Hepatocyte (in vitro differentiated cells): ENCODE data around the gene SNX20. TPM values are rescaled to one million over a fixed set of nuclear protein-coding genes. Genes with fewer than 3 reads are reported as not detected.

Source experiments
- DNase-seq: peaks from one replicate; pipeline ENCODE4 v3.0.0-alpha.2; 2016; ENCODE audit warnings: low spot score
- H2AFZ ChIP-seq: fragments of 200-600 bp; sonication (generic); 2 replicates; pipeline ENCODE4 v1.6.0; 2016; ENCODE audit warnings: antibody characterized with exemption, mild to moderate bottlenecking
- H3K27ac ChIP-seq: fragments of 200-600 bp; sonication (generic); 2 replicates; pipeline ENCODE4 v1.5.1; 2016; ENCODE audit warnings: mild to moderate bottlenecking
- H3K27me3 ChIP-seq: fragments of 200-600 bp; sonication (generic); 2 replicates; pipeline ENCODE4 v1.6.1; 2016
- H3K36me3 ChIP-seq: fragments of 200-600 bp; sonication (generic); replicated peaks from 2 replicates; pipeline ENCODE4 v1.5.1; 2016; ENCODE audit warnings: low read depth; ENCODE audit not compliant: insufficient read depth
- H3K4me1 ChIP-seq: fragments of 200-600 bp; sonication (generic); 2 replicates; pipeline ENCODE4 v1.5.1; 2016; ENCODE audit warnings: mild to moderate bottlenecking, moderate library complexity; ENCODE audit not compliant: insufficient read depth
- H3K4me2 ChIP-seq: fragments of 200-600 bp; sonication (generic); 2 replicates; pipeline ENCODE4 v1.6.0; 2016
- H3K4me3 ChIP-seq: fragments of 200-600 bp; sonication (generic); 2 replicates; pipeline ENCODE4 v1.5.1; 2016; ENCODE audit warnings: mild to moderate bottlenecking
- H3K79me2 ChIP-seq: fragments of 200-600 bp; sonication (generic); 2 replicates; pipeline ENCODE4 v1.6.0; 2017; ENCODE audit warnings: mild to moderate bottlenecking
- H3K9me2 ChIP-seq: fragments of 200-600 bp; sonication (generic); replicated peaks from 2 replicates; pipeline ENCODE4 v1.6.0; 2017; ENCODE audit warnings: mild to moderate bottlenecking; ENCODE audit not compliant: insufficient read depth
- H3K9me3 ChIP-seq: fragments of 200-600 bp; sonication (generic); 2 replicates; pipeline ENCODE4 v1.5.1; 2016; ENCODE audit warnings: low read depth, mild to moderate bottlenecking
- H4K20me1 ChIP-seq: fragments of 200-600 bp; sonication (generic); 2 replicates; pipeline ENCODE4 v1.6.0; 2016; ENCODE audit warnings: mild to moderate bottlenecking; ENCODE audit not compliant: insufficient read depth, poor library complexity, severe bottlenecking
- EZH2 ChIP-seq: fragments of 200-600 bp; sonication (generic); IDR thresholded peaks from 2 replicates; pipeline ENCODE4 v1.6.1; 2016; ENCODE audit warnings: antibody characterized with exemption, mild to moderate bottlenecking, borderline replicate concordance
- EZH2phosphoT487 ChIP-seq: fragments of 200-600 bp; sonication (generic); IDR thresholded peaks from one replicate; pipeline ENCODE4 v1.6.1; 2018; ENCODE audit warnings: antibody characterized with exemption, mild to moderate bottlenecking, low read depth, moderate library complexity; ENCODE audit not compliant: unreplicated experiment, severe bottlenecking
- WGBS: methylation state at CpG from one replicate; pipeline ENCODE4 v1.1.6; 2016; ENCODE audit warnings: low lambda C conversion rate; ENCODE audit errors: missing lambda C conversion rate; 5-methylcytosine and 5-hydroxymethylcytosine counted together
- polyA plus RNA-seq: library from polyadenylated mRNA; unstranded; fragments of >200 nt; fragmentation: Nextera tagmentation; extraction: Ambion mirVana; gene quantifications from 2 replicates; pipeline ENCODE4 v1.2.1, GENCODE V29; 2016
- total RNA-seq: library from RNA; depleted of rRNA; stranded (reverse); fragments of >200 nt; gene quantifications from 2 replicates; pipeline ENCODE4 v1.2.3, GENCODE V29; 2014
- TF ChIP-seq, protein P1 (sequence below): fragments of 200-600 bp; sonication (generic); IDR thresholded peaks from 2 replicates; pipeline ENCODE4 v1.5.1; 2016; ENCODE audit warnings: antibody characterized with exemption, mild to moderate bottlenecking; ENCODE audit not compliant: poor library complexity

Gene SNX20
- total and polyA plus RNA-seq, 2 experiments from 2014 or later: not detected

DNA sequence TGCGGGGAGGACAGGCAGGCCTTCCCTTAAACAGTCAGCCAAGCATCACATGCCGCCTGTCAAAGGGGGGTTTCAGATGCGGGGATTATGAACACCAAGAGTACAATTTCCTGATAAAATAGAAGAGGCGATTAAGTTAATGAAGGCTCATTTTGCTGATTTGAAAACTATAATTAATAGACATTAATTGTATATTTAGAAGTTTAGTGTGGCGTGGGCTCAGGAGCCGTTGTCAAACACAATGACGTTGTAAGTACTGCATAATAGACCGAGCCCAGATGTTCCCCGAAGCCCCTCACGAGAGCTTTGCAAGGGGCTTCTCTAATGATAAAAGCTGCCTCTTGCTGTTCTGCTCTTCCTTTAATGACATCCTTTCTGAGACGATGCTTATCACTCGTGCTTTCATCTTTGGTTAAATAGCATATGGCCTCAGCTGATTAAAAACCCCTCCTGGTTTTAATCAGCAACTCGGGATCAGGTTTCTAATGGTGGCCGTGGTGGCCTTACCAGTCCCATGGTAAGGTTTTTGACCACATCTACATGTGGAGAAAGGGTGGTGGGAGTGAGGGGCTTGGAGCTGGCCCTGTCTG is 28.2 kb downstream of the SNX20 start:
- no peaks in the 10 kb centered on the region for H3K27me3 ChIP-seq
- no peak for DNase-seq
- TF ChIP-seq, protein P1, sequence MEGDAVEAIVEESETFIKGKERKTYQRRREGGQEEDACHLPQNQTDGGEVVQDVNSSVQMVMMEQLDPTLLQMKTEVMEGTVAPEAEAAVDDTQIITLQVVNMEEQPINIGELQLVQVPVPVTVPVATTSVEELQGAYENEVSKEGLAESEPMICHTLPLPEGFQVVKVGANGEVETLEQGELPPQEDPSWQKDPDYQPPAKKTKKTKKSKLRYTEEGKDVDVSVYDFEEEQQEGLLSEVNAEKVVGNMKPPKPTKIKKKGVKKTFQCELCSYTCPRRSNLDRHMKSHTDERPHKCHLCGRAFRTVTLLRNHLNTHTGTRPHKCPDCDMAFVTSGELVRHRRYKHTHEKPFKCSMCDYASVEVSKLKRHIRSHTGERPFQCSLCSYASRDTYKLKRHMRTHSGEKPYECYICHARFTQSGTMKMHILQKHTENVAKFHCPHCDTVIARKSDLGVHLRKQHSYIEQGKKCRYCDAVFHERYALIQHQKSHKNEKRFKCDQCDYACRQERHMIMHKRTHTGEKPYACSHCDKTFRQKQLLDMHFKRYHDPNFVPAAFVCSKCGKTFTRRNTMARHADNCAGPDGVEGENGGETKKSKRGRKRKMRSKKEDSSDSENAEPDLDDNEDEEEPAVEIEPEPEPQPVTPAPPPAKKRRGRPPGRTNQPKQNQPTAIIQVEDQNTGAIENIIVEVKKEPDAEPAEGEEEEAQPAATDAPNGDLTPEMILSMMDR: no peak
- TF ChIP-seq EZH2phosphoT487 (no peak), EZH2 (no peak)
- H3K27ac ChIP-seq: no peak overlapping the region
- H3K79me2 ChIP-seq: no peaks in the 10 kb centered on the region
- H4K20me1 ChIP-seq: no peaks in the 10 kb centered on the region
- H3K4me3 ChIP-seq: no peak overlapping the region
- H2AFZ ChIP-seq: no peak overlapping the region
- 38% methylated on average over 14 of the region's 14 CpGs for WGBS
- H3K4me2 ChIP-seq: no peak overlapping the region
- H3K4me1 ChIP-seq: no peaks in the 10 kb centered on the region
- H3K36me3 ChIP-seq: no peaks in the 10 kb centered on the region
- H3K9me3 ChIP-seq: no peaks in the 10 kb centered on the region
- H3K9me2 ChIP-seq: no peaks in the 10 kb centered on the region

DNA sequence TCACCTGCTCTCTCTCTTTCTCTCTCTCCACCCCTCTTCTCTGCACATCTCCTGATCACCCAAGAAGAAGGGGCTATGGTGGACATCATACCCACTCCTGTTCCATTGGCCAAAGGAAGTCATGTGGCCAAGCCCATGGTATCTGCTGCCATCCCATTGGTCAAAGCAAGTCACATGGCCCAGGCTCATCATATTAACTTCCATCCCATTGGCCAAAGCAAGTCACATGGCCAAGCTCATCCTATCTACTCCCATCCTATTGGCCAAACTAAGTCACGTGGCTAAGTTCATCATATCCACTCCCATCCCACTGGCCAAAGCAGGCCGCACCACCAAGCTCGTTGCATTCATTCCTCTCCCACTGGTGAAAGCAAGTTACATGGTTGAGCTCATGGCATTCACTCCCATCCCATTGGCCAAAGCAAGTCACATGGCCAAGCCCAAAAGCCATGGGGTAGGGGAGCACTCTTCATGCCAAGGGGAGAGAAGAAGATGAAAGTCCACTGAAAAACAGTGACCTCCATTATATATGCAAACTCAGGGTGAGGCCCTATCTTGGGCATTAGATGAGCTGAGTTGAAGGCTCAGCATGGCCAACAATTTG is 29.2 kb downstream of the SNX20 start:
- Histone ChIP-seq H3K4me1 (no peaks in the 10 kb centered on the region), H3K4me3 (no peak overlapping the region), H3K27me3 (no peaks in the 10 kb centered on the region), H3K36me3 (no peaks in the 10 kb centered on the region), H3K4me2 (no peak overlapping the region), H3K9me2 (no peaks in the 10 kb centered on the region), H2AFZ (no peak overlapping the region), H3K27ac (no peak overlapping the region), H3K79me2 (no peaks in the 10 kb centered on the region), H4K20me1 (no peaks in the 10 kb centered on the region), H3K9me3 (no peaks in the 10 kb centered on the region)
- TF ChIP-seq, protein P1: no peak
- TF ChIP-seq EZH2phosphoT487: no peak
- no peak for TF ChIP-seq EZH2
- DNase-seq: no peak
- whole genome bisulfite sequencing: 98% methylated on average over 3 of the region's 3 CpGs

DNA sequence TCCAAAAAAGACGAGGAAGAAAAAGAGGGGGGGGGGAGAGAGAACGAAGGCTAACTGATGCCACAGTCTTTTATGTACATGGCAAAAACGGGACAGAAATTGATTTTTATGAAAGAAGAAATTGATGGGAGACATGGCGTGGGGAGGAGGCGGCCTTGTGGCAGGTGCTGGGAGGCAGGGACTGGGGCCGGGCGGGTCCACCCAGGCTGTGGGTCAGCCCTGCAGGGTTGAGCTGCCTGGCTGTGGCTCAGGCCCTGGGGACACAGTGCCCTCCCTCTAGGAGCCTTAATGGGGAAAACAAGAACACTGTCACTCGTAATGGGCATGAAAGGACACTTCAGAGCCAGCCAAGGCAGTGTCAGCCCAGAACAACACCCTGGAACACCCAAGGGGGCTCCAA is 34.8 kb downstream of the SNX20 start:
- Histone ChIP-seq H3K9me3 (no peaks in the 10 kb centered on the region), H3K27ac (peak overlapping the region; percentile 79), H3K79me2 (no peaks in the 10 kb centered on the region), H2AFZ (no peak overlapping the region), H4K20me1 (no peaks in the 10 kb centered on the region), H3K4me2 (no peak overlapping the region), H3K4me3 (no peak overlapping the region), H3K27me3 (no peaks in the 10 kb centered on the region), H3K4me1 (peaks cover 4% of the 10 kb centered on the region), H3K9me2 (no peaks in the 10 kb centered on the region), H3K36me3 (no peaks in the 10 kb centered on the region)
- 49% methylated on average over 8 of the region's 8 CpGs for WGBS
- no peak for DNase-seq
- TF ChIP-seq, protein P1: no peak
- no peak for TF ChIP-seq EZH2
- no peak for TF ChIP-seq EZH2phosphoT487
